Mesodermal cell (in vitro differentiated cells): ENCODE data around the gene CFC1B. TPM values are rescaled to one million over a fixed set of nuclear protein-coding genes. Genes with fewer than 3 reads are reported as not detected.
"Not testable (repeated sequence)": the region's sequence is repeated elsewhere in the genome, so short reads cannot be mapped to it uniquely, and the experiment has no call there.

ENCODE experiments used
- H3K27ac ChIP-seq: 2 replicates; pipeline ENCODE4 v1.7.0; 2013; ENCODE audit warnings: mild to moderate bottlenecking, low read depth, low read length, moderate library complexity; ENCODE audit not compliant: severe bottlenecking
- H3K36me3 ChIP-seq: 2 replicates; pipeline ENCODE4 v1.7.1; 2013; ENCODE audit warnings: mild to moderate bottlenecking, low read length, moderate library complexity; ENCODE audit not compliant: control insufficient read depth, insufficient read depth
- H3K4me1 ChIP-seq: one replicate; pipeline ENCODE4 v1.7.1; 2013; ENCODE audit warnings: mild to moderate bottlenecking, low read length; ENCODE audit not compliant: insufficient read depth, control insufficient read depth, poor library complexity, severe bottlenecking
- H3K4me3 ChIP-seq: 2 replicates; pipeline ENCODE4 v1.7.0; 2013; ENCODE audit warnings: low read length, control low read depth, mild to moderate bottlenecking; ENCODE audit not compliant: insufficient read depth, poor library complexity, severe bottlenecking; ENCODE audit errors: extremely low read depth
- H3K9me3 ChIP-seq: 2 replicates; pipeline ENCODE4 v1.7.1; 2013; ENCODE audit warnings: mild to moderate bottlenecking, low read length, moderate library complexity; ENCODE audit not compliant: control insufficient read depth
- WGBS, 2 experiments: methylation state at CpG; one replicate each; pipeline ENCODE4 v1.1.5; 2013; ENCODE audit warnings: missing lambda C conversion rate in 2 of 2; ENCODE audit not compliant: insufficient coverage in 2 of 2; 5-methylcytosine and 5-hydroxymethylcytosine counted together
- polyA plus RNA-seq, 2 experiments: library from polyadenylated mRNA; stranded (reverse); fragments of 50-300 nt; gene quantifications; one replicate each; pipeline ENCODE4 v1.2.3, GENCODE V29; 2013

The CFC1B gene
- polyA plus RNA-seq (2013, experiment 1 of 2) = not detected
- 1.6 TPM for polyA plus RNA-seq (2013, experiment 2 of 2)

GRCh38 chr2:130520992-130521391 is at the start of gene CFC1B:
Gene CFC1B, plus strand, starts transcription at chr2:130521222. Its CDS starts 263 bp downstream, at chr2:130521485.
- WGBS, 2 experiments = no CpG with 5 or more reads among the region's 7 CpGs
- not testable (repeated sequence) for H3K4me3 ChIP-seq

GRCh38 chr2:130491073-130491472 is 29.9 kb upstream of the CFC1B start:
- H3K36me3 ChIP-seq, H3K27ac ChIP-seq, H3K4me3 ChIP-seq, H3K4me1 ChIP-seq, H3K9me3 ChIP-seq: not testable (repeated sequence)
- no CpG with 5 or more reads among the region's 4 CpGs for WGBS, 2 experiments

More at GRCh38 chr2:130520992-130521391, at the start of gene CFC1B:
- H3K27ac ChIP-seq, H3K9me3 ChIP-seq, H3K4me1 ChIP-seq, H3K36me3 ChIP-seq: not testable (repeated sequence)

- not testable (repeated sequence) for H3K27ac ChIP-seq, H3K4me1 ChIP-seq, H3K36me3 ChIP-seq, H3K4me3 ChIP-seq, H3K9me3 ChIP-seq
- no CpG with 5 or more reads among the region's 13 CpGs for WGBS, 2 experiments
These were observed 11.8 kb upstream of the CFC1B start, which contains the start of gene POTEI for GRCh38 chr2:130509228-130509627. Gene POTEI, minus strand, starts transcription at chr2:130509328. Its CDS starts 93 bp downstream, at chr2:130509235.

DNA sequence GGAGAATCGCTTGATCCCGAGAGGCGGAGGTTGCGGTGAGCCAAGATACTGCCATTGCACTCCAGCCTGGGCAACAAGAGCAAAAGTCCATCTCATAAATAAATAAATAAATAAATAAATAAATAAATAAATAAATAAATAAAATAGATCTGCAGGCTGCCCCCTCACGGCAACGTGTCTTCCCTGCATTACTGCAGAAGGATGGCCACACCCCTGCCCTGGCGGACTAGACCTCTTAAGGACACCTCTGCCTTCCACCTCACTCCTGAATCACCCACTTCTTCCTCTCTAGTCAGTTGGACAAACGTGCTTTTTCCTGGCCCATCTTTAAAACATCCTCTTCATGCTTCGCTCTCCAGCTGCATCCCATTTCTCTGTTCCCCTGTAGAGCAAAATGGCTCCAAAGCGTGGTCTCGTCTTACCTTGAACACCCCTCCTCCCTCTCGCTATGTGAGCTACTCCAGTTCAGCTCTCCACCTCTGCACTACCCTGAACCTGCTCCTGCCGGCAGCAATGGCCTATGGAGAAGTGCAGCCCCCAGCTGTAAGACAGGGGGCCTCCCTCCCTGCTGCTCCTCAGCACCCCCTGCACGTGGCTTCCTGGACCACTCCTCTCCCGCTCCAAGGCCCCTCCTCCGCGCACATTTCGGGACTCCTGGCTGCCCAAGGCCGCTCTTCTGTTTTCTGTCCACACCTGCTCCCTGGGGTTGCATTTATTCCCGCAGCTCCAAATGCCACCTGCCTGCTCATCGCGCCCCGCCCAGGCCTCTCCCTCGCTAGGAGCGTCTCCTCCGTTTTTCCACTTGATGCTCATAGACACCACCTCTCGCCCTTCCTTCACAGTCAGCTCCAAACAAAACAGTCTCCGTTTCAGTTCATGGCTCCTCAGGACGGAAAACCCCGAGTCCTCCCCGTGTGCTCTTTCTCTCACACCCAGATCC is 9.9 kb upstream of the CFC1B start:
- not testable (repeated sequence) for H3K4me3 ChIP-seq, H3K36me3 ChIP-seq, H3K4me1 ChIP-seq, H3K27ac ChIP-seq, H3K9me3 ChIP-seq
- WGBS, 2 experiments = no CpG with 5 or more reads among the region's 31 CpGs

DNA sequence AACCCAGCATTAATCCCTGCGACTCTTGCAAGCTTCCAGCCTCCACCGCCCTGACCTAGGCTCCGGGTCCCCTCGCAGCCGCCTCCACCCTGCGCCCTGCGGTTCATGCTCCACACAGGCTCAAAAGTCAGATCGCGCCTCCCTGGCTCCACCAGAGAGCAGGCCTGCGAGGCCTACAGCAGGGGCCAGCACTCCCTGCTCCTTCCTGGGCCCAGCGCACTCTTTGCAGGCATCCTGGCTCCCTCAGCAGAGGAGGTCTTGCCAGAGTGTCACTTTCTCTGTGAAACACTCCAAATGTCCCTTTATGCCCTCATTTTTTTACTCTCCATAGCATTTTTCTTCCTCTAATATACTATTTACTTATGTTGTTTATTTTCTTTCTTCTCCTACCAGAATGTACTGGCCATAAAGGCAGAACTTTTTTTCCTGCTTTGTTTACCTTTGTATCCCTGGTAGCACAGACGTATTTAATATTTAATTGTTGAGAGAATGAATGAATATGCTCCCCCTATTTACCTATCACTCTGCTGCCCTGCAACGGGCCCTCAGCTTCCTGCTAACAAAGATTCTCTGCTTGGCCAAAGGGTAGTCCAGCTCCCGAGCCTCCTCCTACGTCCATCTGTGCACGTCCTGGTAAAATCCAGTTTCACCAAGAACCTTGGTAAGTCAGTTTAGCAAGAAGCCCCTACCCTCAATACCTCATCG is 9.1 kb upstream of the CFC1B start:
- not testable (repeated sequence) for H3K4me3 ChIP-seq, H3K27ac ChIP-seq, H3K4me1 ChIP-seq, H3K9me3 ChIP-seq, H3K36me3 ChIP-seq
- WGBS, 2 experiments = no CpG with 5 or more reads among the region's 17 CpGs

DNA sequence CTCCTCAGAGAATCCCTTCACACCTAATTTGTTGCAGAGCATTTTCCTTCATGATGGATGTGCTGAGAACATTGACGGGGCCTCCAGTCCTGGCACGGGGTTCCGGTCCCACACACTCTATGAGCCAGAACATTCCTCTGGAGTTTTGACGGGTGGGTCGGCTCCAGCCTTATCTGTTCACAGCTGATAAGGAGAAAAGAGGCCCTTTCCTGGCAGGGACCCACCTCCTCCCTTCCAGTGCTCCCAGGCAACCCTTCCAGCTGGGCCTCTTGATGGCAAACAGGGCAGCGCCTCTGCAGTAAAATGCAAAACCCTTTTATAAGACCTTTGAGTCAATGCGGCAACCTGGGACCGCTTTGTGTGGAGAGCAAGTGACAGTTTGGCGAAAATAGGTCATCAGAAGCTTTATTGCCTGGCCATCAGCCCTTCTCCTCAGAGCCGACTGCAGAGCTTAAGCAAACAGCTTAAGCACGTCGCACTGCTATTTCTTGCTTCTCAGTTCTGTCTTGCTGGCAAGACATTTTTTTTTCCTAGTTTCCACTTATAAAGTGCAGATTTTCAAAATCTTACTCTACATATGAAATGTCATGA is 2.4 kb upstream of the CFC1B start:
- H3K27ac ChIP-seq, H3K9me3 ChIP-seq, H3K36me3 ChIP-seq, H3K4me1 ChIP-seq, H3K4me3 ChIP-seq: not testable (repeated sequence)
- no CpG with 5 or more reads among the region's 12 CpGs for WGBS, 2 experiments

DNA sequence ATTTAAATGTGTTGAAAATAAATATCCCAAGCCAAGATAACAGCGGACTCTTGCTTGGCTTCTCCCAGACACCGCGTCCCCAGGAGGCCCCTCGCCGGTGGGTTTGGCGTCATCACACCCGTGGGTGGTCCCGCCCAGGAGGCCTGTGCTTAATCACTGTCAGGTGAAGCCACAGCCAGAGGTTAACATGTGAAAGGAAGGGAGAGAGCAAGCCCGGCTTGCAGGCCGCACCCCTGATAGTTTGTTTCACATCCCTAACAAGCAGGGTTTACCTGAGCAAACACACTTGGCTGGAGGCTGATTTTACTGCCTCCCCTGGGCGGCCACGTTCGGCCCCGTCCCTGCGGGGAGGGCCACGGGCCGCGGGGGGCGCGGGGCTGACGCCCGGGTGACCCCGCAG is 1.4 kb downstream of the CFC1B start:
- H3K36me3 ChIP-seq, H3K4me1 ChIP-seq, H3K27ac ChIP-seq, H3K9me3 ChIP-seq, H3K4me3 ChIP-seq: not testable (repeated sequence)
- WGBS, 2 experiments = no CpG with 5 or more reads among the region's 23 CpGs

DNA sequence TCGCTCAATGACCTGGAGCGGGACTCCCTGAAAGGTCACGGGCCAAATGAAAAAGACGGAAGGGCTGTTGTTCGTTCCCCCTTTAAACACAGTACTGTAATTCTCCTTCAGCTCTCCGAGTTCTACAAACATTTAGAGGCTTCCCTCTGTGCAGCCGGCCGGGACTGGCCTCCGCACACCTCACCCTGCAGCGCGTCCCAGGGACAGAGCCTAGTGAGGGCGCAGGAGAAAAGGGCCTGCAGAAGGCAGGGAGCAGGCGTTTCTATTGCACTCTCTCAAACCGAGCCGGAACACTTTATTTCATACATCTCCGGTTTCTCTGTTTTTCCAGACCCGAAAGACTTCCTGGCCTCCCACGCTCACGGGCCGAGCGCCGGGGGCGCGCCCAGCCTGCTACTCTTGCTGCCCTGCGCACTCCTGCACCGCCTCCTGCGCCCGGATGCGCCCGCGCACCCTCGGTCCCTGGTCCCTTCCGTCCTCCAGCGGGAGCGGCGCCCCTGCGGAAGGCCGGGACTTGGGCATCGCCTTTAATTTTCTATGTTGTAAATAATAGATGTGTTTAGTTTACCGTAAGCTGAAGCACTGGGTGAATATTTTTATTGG is 6.4 kb downstream of the CFC1B start:
- not testable (repeated sequence) for H3K36me3 ChIP-seq, H3K4me1 ChIP-seq, H3K9me3 ChIP-seq, H3K27ac ChIP-seq, H3K4me3 ChIP-seq
- no CpG with 5 or more reads among the region's 40 CpGs for WGBS, 2 experiments

DNA sequence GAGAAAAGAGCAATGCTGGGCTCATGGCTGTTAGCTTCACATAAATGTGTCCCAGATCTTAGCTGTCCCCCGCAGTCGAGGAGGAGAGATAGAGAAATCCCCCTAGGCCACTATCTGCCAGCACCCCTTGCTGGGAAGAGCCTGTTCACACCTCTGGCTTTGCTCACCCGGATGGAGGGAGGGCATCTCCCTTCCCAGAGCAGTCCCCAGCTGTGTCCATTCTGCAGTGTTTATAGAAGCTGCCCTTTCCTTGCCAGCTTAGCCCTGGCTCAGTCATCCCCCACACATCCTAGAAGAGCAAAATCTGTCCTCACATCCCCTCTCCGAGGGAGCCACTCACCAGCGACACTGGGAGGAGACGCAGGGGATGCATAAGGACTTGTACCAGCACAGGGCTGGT is 8.5 kb downstream of the CFC1B start:
- not testable (repeated sequence) for H3K36me3 ChIP-seq, H3K4me1 ChIP-seq, H3K27ac ChIP-seq, H3K9me3 ChIP-seq, H3K4me3 ChIP-seq
- no CpG with 5 or more reads among the region's 6 CpGs for WGBS, 2 experiments

DNA sequence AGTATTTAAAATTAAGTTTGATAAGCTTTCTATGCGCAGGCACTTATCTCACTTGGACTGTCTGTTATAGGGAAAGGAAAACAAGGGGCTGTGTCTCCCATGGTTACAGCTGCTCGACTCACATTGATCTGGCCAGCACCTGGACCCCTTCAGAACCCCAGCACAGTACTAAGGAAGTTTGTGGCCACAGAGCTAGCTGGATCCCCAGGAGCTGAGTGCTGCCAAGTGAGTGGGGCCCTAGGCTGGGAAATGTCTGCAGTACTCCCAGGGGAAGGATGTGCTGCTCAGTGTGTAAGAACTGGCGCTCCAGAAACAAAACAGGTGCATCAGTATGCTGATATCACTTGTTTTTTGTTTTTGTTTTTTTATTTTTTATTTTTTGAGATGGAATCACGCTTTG is 9.2 kb downstream of the CFC1B start:
- H3K27ac ChIP-seq, H3K36me3 ChIP-seq, H3K4me3 ChIP-seq, H3K9me3 ChIP-seq, H3K4me1 ChIP-seq: not testable (repeated sequence)
- no CpG with 5 or more reads among the region's 4 CpGs for WGBS, 2 experiments
